Measurements from ENCODE around the gene GOSR2. TPM values are rescaled to one million over a fixed set of nuclear protein-coding genes. Genes with fewer than 3 reads are reported as not detected.

Gene GOSR2
- 10 to 100 TPM; 49.1 to 58.7 (median 55.3) TPM for polyA plus RNA-seq (ENCODE audit: insufficient read length in 4 of 4)

GRCh38 chr17:46922804-46923635, at the start of gene GOSR2:
GOSR2 (plus strand) TSS chr17:46923160; CDS start chr17:46923193, 33 bp downstream.
- peak; percentile 82 to 98 (median 86) for DNase-seq (ENCODE audit: low read depth in 4 of 4, low spot score in 3 of 4)

- DNase-seq (ENCODE audit: low read depth in 4 of 4, low spot score in 3 of 4): no peak
These were observed 48.9 kb upstream of the GOSR2 start for GRCh38 chr17:46873941-46874645.

GRCh38 chr17:46874906-46875305, 48.1 kb upstream of the GOSR2 start:
- DNase-seq (ENCODE audit: low read depth in 4 of 4, low spot score in 3 of 4): no peak

GRCh38 chr17:46875849-46876352, 47.1 kb upstream of the GOSR2 start:
- DNase-seq (ENCODE audit: low read depth in 4 of 4, low spot score in 3 of 4): no peak

- DNase-seq (ENCODE audit: low read depth in 4 of 4, low spot score in 3 of 4): no peak
These were observed 46.5 kb upstream of the GOSR2 start for GRCh38 chr17:46876353-46876887.

- DNase-seq (ENCODE audit: low read depth in 4 of 4, low spot score in 3 of 4): no peak
These were observed 46.0 kb upstream of the GOSR2 start for GRCh38 chr17:46876926-46877325.

GRCh38 chr17:46877466-46877865, 45.5 kb upstream of the GOSR2 start:
- DNase-seq (ENCODE audit: low read depth in 4 of 4, low spot score in 3 of 4): no peak

GRCh38 chr17:46878055-46878454, 44.9 kb upstream of the GOSR2 start:
- DNase-seq (ENCODE audit: low read depth in 4 of 4, low spot score in 3 of 4): no peak

- DNase-seq (ENCODE audit: low read depth in 4 of 4, low spot score in 3 of 4): no peak
These were observed 43.9 kb upstream of the GOSR2 start for GRCh38 chr17:46879101-46879500.

GRCh38 chr17:46881015-46881414, 41.9 kb upstream of the GOSR2 start:
- no peak for DNase-seq (ENCODE audit: low read depth in 4 of 4, low spot score in 3 of 4)

GRCh38 chr17:46882666-46883065, 40.3 kb upstream of the GOSR2 start:
- DNase-seq (ENCODE audit: low read depth in 4 of 4, low spot score in 3 of 4): no peak

- no peak for DNase-seq (ENCODE audit: low read depth in 4 of 4, low spot score in 3 of 4)
These were observed 39.0 kb upstream of the GOSR2 start for GRCh38 chr17:46883871-46884520.

GRCh38 chr17:46884552-46884951, 38.4 kb upstream of the GOSR2 start:
- no peak for DNase-seq (ENCODE audit: low read depth in 4 of 4, low spot score in 3 of 4)

- no peak for DNase-seq (ENCODE audit: low read depth in 4 of 4, low spot score in 3 of 4)
These were observed 37.3 kb upstream of the GOSR2 start for GRCh38 chr17:46885415-46886309.

- DNase-seq (ENCODE audit: low read depth in 4 of 4, low spot score in 3 of 4): no peak
These were observed 36.7 kb upstream of the GOSR2 start for GRCh38 chr17:46886310-46886663.

GRCh38 chr17:46887717-46888116, 35.2 kb upstream of the GOSR2 start:
- DNase-seq (ENCODE audit: low read depth in 4 of 4, low spot score in 3 of 4): no peak

GRCh38 chr17:46888727-46889126, 34.2 kb upstream of the GOSR2 start:
- no peak for DNase-seq (ENCODE audit: low read depth in 4 of 4, low spot score in 3 of 4)

- no peak for DNase-seq (ENCODE audit: low read depth in 4 of 4, low spot score in 3 of 4)
These were observed 33.4 kb upstream of the GOSR2 start for GRCh38 chr17:46889519-46889918.

GRCh38 chr17:46889992-46890564, 32.9 kb upstream of the GOSR2 start:
- DNase-seq (ENCODE audit: low read depth in 4 of 4, low spot score in 3 of 4): no peak

GRCh38 chr17:46890638-46891037, 32.3 kb upstream of the GOSR2 start:
- DNase-seq (ENCODE audit: low read depth in 4 of 4, low spot score in 3 of 4): no peak
